Immature natural killer cell (primary cell): ENCODE measurements around the gene CXorf38. TPM values are rescaled to one million over a fixed set of nuclear protein-coding genes. Genes with fewer than 3 reads are reported as not detected.

Source experiments
- polyA plus RNA-seq, 3 donors: library from polyadenylated mRNA; unstranded; fragments of 300-500 nt; fragmentation: Illumina TruSeq; gene quantifications; one replicate each; pipeline ENCODE4 v1.2.3, GENCODE V29; 2021

The CXorf38 gene
- polyA plus RNA-seq, 3 donors from 2014 or later = 21.3 to 53.7 (median 51.3) TPM

Other genes with a start within 250 kb of the CXorf38 start
- 100 to 1,000 TPM; 212 to 252 (median 220) TPM for gene ATP6AP2, start 66.6 kb downstream of the CXorf38 start, polyA plus RNA-seq
- not detected for gene MPC1L, start 24.1 kb downstream of the CXorf38 start, polyA plus RNA-seq
- 10 to 100 TPM in 1 of 3 donors, 1 to 10 TPM in 2; 5.1 to 15.9 (median 7.1) TPM for gene MED14, start 88.0 kb upstream of the CXorf38 start, polyA plus RNA-seq